Testis (tissue), 3 donors: ENCODE results near the gene GAB3. TPM values are rescaled to one million over a fixed set of nuclear protein-coding genes. Genes with fewer than 3 reads are reported as not detected.
A peak's percentile ranks its signal among the peaks of the same experiment; 100 is the strongest.

Experiments used
- DNase-seq: peaks from one replicate; pipeline ENCODE4 v3.0.0-alpha.2; 2019
- H3K27ac ChIP-seq, 2 donors: fragments of 200-600 bp; sonication (generic); one replicate each; pipeline ENCODE4 v1.5.1; 2019
- H3K27me3 ChIP-seq: fragments of 200-600 bp; sonication (generic); one replicate; pipeline ENCODE4 v1.5.1; 2019
- H3K36me3 ChIP-seq: fragments of 200-600 bp; sonication (generic); one replicate; pipeline ENCODE4 v1.5.1; 2017; ENCODE audit warnings: low read depth; ENCODE audit errors: missing control alignments
- H3K4me1 ChIP-seq: fragments of 200-600 bp; sonication (generic); one replicate; pipeline ENCODE4 v1.5.1; 2019
- H3K4me3 ChIP-seq, 2 donors: fragments of 200-600 bp; sonication (generic); one replicate each; pipeline ENCODE4 v1.5.1; 2017 to 2019
- H3K9me3 ChIP-seq: fragments of 200-600 bp; sonication (generic); one replicate; pipeline ENCODE4 v1.5.1; 2017
- POLR2A ChIP-seq: fragments of 450-650 bp; IDR thresholded peaks from one replicate; pipeline ENCODE4 v1.6.1; 2017; ENCODE audit warnings: antibody characterized with exemption, mild to moderate bottlenecking, moderate library complexity
- WGBS, 2 donors: methylation state at CpG; one replicate each; pipeline ENCODE4 v1.1.5; 2018; 5-methylcytosine and 5-hydroxymethylcytosine counted together
- intact Hi-C: fragments of 100-400 bp; cut with DNase I; formaldehyde crosslinking; loops from one replicate; pipeline ENCODE4 v1.15.1; 2023; ENCODE audit warnings: low total_unique reads
- polyA plus RNA-seq: library from polyadenylated mRNA; stranded (reverse); fragments of 350-450 nt; fragmentation: Illumina TruSeq; extraction: RNeasy Lipid Tissue Mini Kit (QIAGEN cat#74804); gene quantifications from one replicate; pipeline ENCODE4 v1.2.3, GENCODE V29; 2014; ENCODE audit warnings: low read depth, low replicate concordance; ENCODE audit not compliant: insufficient read depth
- total RNA-seq, 2 donors: library from RNA; depleted of rRNA; stranded (reverse); fragments of >200 nt; gene quantifications; one replicate each; pipeline ENCODE4 v1.2.3, GENCODE V29; 2016
- TF ChIP-seq, protein P1 (sequence below), 3 experiments: fragments of 450-650 bp in 2 of 3; fragments of 200-600 bp in 1 of 3; sonication (generic) in 1 of 3; IDR thresholded peaks; one replicate each; pipeline ENCODE4 v1.5.1; 2016 to 2019; ENCODE audit warnings: antibody characterized with exemption in 3 of 3, mild to moderate bottlenecking in 2 of 3, moderate library complexity in 1 of 3

GAB3 gene
- total and polyA plus RNA-seq, 3 donors from 2014 or later = 9.1 to 30.6 (median 30.5) TPM

DNA sequence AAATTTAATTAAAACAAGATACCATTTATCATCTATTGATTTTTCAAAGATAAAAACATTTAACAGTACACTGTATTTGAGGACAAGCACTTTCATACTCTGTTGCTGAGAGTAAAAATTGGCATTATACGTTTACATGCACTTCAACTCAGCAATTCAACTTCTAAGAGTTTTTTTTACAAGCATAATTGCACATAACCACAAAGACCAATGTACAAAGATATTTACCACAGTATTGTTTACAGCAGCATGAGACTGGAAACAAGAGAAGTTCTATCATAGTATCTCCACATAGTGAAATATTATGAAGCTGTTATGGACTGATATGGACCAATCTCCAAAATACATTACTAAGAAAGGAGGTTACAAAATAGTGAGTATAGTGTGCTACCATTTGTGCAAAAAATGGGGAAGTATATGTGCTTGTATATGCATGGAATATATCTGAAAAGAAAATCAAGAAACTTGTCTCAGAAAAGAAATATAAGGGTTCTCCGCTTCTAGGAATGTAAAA lies 10.9 kb downstream of the GAB3 start:
- H3K36me3 ChIP-seq = no peaks in the 10 kb centered on the region
- no peak overlapping the region for H3K27ac ChIP-seq
- H3K4me1 ChIP-seq = peaks cover 10% of the 10 kb centered on the region
- no peak overlapping the region for H3K4me3 ChIP-seq
- 73 to 74% methylated on average over 2 of the region's 2 CpGs for WGBS, 2 donors
- DNase-seq = no peak
- no peaks in the 10 kb centered on the region for H3K9me3 ChIP-seq
- intact Hi-C loops = no loop called here
- H3K27me3 ChIP-seq = no peaks in the 10 kb centered on the region
- TF ChIP-seq, protein P1, sequence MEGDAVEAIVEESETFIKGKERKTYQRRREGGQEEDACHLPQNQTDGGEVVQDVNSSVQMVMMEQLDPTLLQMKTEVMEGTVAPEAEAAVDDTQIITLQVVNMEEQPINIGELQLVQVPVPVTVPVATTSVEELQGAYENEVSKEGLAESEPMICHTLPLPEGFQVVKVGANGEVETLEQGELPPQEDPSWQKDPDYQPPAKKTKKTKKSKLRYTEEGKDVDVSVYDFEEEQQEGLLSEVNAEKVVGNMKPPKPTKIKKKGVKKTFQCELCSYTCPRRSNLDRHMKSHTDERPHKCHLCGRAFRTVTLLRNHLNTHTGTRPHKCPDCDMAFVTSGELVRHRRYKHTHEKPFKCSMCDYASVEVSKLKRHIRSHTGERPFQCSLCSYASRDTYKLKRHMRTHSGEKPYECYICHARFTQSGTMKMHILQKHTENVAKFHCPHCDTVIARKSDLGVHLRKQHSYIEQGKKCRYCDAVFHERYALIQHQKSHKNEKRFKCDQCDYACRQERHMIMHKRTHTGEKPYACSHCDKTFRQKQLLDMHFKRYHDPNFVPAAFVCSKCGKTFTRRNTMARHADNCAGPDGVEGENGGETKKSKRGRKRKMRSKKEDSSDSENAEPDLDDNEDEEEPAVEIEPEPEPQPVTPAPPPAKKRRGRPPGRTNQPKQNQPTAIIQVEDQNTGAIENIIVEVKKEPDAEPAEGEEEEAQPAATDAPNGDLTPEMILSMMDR (IDR thresholded peaks at IDR 0.05) = no peak
- TF ChIP-seq POLR2A = no peak

DNA sequence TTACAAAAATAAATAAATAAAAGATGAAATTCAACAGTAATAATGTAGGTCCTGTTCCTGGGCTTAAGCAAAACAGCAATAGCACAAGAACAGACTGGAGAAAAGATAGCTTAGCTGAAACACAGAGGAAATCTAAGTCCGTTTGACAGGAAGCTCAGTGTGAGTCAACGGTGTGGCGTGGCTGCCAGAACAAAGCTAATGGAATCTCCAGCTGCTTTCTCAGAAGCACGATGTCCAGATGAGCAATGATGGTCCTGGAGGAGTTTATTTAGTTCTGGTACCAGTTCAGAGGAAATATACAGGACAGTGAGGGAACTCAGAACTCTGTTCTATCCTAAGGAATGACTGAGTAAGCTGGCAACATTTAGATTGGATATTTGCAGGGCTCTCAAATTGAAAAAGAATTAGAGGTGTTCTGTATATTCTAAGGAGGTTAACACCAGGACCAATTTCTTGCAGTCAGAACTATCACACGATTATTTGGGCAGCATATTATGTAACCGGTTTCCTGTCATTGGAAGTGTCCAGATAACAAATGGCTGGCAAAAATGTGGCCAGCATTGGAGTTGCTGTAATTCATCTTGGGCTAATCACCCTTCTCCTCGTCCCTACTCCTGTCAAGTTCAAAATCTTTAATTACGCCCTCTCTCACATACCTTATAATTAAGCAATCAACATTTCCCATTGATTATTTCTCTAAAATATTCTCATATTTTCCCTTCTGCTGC lies 12.7 kb downstream of the GAB3 start:
- TF ChIP-seq POLR2A = no peak
- TF ChIP-seq, protein P1 (IDR thresholded peaks at IDR 0.05) = no peak

DNA sequence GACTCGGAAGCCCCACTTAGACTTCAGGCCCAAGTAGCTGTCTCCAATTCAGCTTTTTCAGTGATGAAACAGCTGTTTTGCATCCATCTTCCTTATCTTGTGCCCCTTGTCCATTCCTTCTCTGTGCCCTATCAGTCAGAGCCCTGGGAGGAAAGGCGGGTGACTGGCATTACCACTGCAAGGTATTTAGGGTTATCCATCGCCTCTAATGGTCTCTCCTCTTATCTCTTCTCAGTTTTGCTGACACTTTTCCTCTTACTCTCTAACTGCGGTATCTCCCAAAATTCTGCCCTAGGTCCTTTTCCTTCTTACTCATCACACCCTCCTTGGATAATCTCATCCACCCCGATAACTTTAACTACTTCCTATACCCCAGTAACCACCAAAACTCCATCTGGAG lies 13.7 kb downstream of the GAB3 start:
- Histone ChIP-seq H3K27me3 (no peaks in the 10 kb centered on the region), H3K4me3 (no peak overlapping the region), H3K9me3 (no peaks in the 10 kb centered on the region), H3K4me1 (peaks cover 22% of the 10 kb centered on the region), H3K36me3 (no peaks in the 10 kb centered on the region), H3K27ac (no peak overlapping the region)
- no peak for DNase-seq
- intact Hi-C loops = no loop called here
- TF ChIP-seq, protein P1 (IDR thresholded peaks at IDR 0.05) = no peak
- 96 to 100% methylated on average over 3 to 5 of the region's 5 CpGs for WGBS, 2 donors

More for the DNA sequence above, 12.7 kb downstream of the GAB3 start:
- no peak overlapping the region for H3K4me3 ChIP-seq
- H3K27me3 ChIP-seq = no peaks in the 10 kb centered on the region
- DNase-seq = peak; percentile 44
- peaks cover 22% of the 10 kb centered on the region for H3K4me1 ChIP-seq
- H3K27ac ChIP-seq = no peak overlapping the region
- 37 to 49% methylated on average over 8 of the region's 8 CpGs for WGBS, 2 donors
- H3K9me3 ChIP-seq = no peaks in the 10 kb centered on the region
- intact Hi-C loops = no loop called here
- H3K36me3 ChIP-seq = no peaks in the 10 kb centered on the region

DNA sequence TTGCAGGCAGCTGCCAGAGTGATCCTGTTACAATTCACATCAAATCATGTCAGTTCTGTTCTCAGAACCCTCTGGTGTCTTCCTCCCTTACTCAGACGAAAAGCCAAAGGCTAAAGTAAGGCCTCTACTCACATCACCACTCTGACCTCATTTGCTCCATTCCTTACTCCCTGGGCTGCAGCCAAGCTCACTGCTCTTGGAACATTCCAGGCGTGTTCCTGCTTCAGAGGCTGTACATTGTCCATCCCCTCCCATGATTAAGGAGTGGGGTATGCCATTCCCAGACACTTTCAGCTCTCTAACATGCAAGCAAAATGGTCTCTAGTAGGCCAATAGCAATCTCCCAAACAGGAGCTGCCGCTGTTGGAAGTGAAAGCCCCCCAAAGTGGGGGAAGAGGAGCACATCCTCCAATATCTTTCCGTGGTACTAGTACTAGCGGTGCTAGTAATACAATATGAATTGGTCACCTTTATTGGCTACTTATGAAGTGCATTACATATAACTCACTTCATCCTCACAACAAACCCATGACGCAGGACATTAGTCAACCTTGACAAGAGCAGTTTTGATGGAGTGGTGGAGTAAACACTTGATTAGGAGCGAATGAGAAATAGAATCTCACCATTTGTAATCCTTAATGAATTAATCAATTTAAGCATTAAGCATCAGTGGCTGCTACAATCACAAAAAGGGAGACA lies 15.0 kb downstream of the GAB3 start:
- peak; percentile 71 for DNase-seq
- 72 to 77% methylated on average over 7 of the region's 7 CpGs for WGBS, 2 donors
- intact Hi-C loops = no loop called here

More for the DNA sequence above, 15.0 kb downstream of the GAB3 start:
- TF ChIP-seq, protein P1 (IDR thresholded peaks at IDR 0.05) = no peak
- no peak for TF ChIP-seq POLR2A
- Histone ChIP-seq H3K27ac (peak overlapping the region; percentile 31 to 41), H3K4me1 (peaks cover 23% of the 10 kb centered on the region), H3K36me3 (no peaks in the 10 kb centered on the region), H3K9me3 (no peaks in the 10 kb centered on the region), H3K4me3 (no peak overlapping the region), H3K27me3 (no peaks in the 10 kb centered on the region)
